Measurements from ENCODE around the gene ARCN1. TPM values are rescaled to one million over a fixed set of nuclear protein-coding genes. Genes with fewer than 3 reads are reported as not detected.
A peak's percentile ranks its signal among the peaks of the same experiment; 100 is the strongest.
"Not testable (repeated sequence)": the region's sequence is repeated elsewhere in the genome, so short reads cannot be mapped to it uniquely, and the experiment has no call there.

The ARCN1 gene
- total RNA-seq, 1 donor from 2014 or later, result 162 TPM

- no peak for DNase-seq (ENCODE audit: low spot score)
- no peaks in the 10 kb centered on the region for H3K27me3 Mint-ChIP-seq (ENCODE audit: insufficient read depth)
- no peaks in the 10 kb centered on the region for H3K9me3 Mint-ChIP-seq
- no peak overlapping the region for H3K27ac Mint-ChIP-seq
- H3K4me1 Mint-ChIP-seq (ENCODE audit: low read depth), result peaks cover 14% of the 10 kb centered on the region
- H3K4me3 Mint-ChIP-seq, result no peak overlapping the region
- peaks cover 51% of the 10 kb centered on the region for H3K36me3 Mint-ChIP-seq (ENCODE audit: low read depth)
- intact Hi-C loops (cut with micrococcal nuclease), result no loop called here
Observed at GRCh38 chr11:118597556-118597955, 25.3 kb downstream of the ARCN1 start.

GRCh38 chr11:118602331-118602730 is 30.1 kb downstream of the ARCN1 start:
- H3K4me1 Mint-ChIP-seq (ENCODE audit: low read depth), result peaks cover 4% of the 10 kb centered on the region
- H3K36me3 Mint-ChIP-seq (ENCODE audit: low read depth), result peaks cover 36% of the 10 kb centered on the region
- no peak for DNase-seq (ENCODE audit: low spot score)
- no peak overlapping the region for H3K27ac Mint-ChIP-seq
- H3K27me3 Mint-ChIP-seq (ENCODE audit: insufficient read depth), result peaks cover 5% of the 10 kb centered on the region
- no peak overlapping the region for H3K4me3 Mint-ChIP-seq
- intact Hi-C loops (cut with micrococcal nuclease), result no loop called here
- H3K9me3 Mint-ChIP-seq, result no peaks in the 10 kb centered on the region

- H3K27ac Mint-ChIP-seq; H3K27me3 Mint-ChIP-seq (ENCODE audit: insufficient read depth); H3K9me3 Mint-ChIP-seq; DNase-seq (ENCODE audit: low spot score); intact Hi-C loops (cut with micrococcal nuclease); H3K4me1 Mint-ChIP-seq (ENCODE audit: low read depth); H3K4me3 Mint-ChIP-seq: not testable (repeated sequence)
- H3K36me3 Mint-ChIP-seq (ENCODE audit: low read depth), result peaks cover 30% of the 10 kb centered on the region
Observed at GRCh38 chr11:118603709-118604108, 31.5 kb downstream of the ARCN1 start.

GRCh38 chr11:118604566-118604965 is 32.4 kb downstream of the ARCN1 start:
- H3K4me3 Mint-ChIP-seq, result no peak overlapping the region
- intact Hi-C loops (cut with micrococcal nuclease), result no loop called here

GRCh38 chr11:118605116-118605867 is 33.1 kb downstream of the ARCN1 start:
- intact Hi-C loops (cut with micrococcal nuclease), result loop anchor here (5.0 kb wide), 1 partner anchor 322 kb away; the partner anchor contains the start of gene BCL9L
- H3K4me1 Mint-ChIP-seq (ENCODE audit: low read depth), result peaks cover 21% of the 10 kb centered on the region

More at GRCh38 chr11:118604566-118604965, 32.4 kb downstream of the ARCN1 start:
- DNase-seq (ENCODE audit: low spot score), result no peak
- Mint-ChIP-seq H3K27me3 (ENCODE audit: insufficient read depth) (peaks cover 14% of the 10 kb centered on the region), H3K9me3 (no peaks in the 10 kb centered on the region), H3K36me3 (ENCODE audit: low read depth) (peaks cover 32% of the 10 kb centered on the region), H3K27ac (no peak overlapping the region), H3K4me1 (ENCODE audit: low read depth) (peaks cover 16% of the 10 kb centered on the region)

GRCh38 chr11:118606157-118606843 is 34.1 kb downstream of the ARCN1 start:
- intact Hi-C loops (cut with micrococcal nuclease), result loop anchor here (2.0 to 5.0 kb wide), 2 partner anchors 33 to 321 kb away; partner anchors contain the start of genes ARCN1 and BCL9L
- Mint-ChIP-seq H3K4me3 (peak overlapping the region; percentile 72), H3K4me1 (ENCODE audit: low read depth) (peaks cover 25% of the 10 kb centered on the region), H3K27me3 (ENCODE audit: insufficient read depth) (peaks cover 19% of the 10 kb centered on the region), H3K9me3 (no peaks in the 10 kb centered on the region), H3K27ac (no peak overlapping the region), H3K36me3 (ENCODE audit: low read depth) (peaks cover 21% of the 10 kb centered on the region)
- no peak for DNase-seq (ENCODE audit: low spot score)

More at GRCh38 chr11:118605116-118605867, 33.1 kb downstream of the ARCN1 start:
- no peak for DNase-seq (ENCODE audit: low spot score)
- Mint-ChIP-seq H3K4me3 (no peak overlapping the region), H3K27ac (no peak overlapping the region), H3K36me3 (ENCODE audit: low read depth) (peaks cover 26% of the 10 kb centered on the region), H3K9me3 (no peaks in the 10 kb centered on the region), H3K27me3 (ENCODE audit: insufficient read depth) (peaks cover 19% of the 10 kb centered on the region)

GRCh38 chr11:118606844-118607228 is 34.6 kb downstream of the ARCN1 start:
- Mint-ChIP-seq H3K36me3 (ENCODE audit: low read depth) (peaks cover 16% of the 10 kb centered on the region), H3K4me1 (ENCODE audit: low read depth) (peaks cover 27% of the 10 kb centered on the region)
- intact Hi-C loops (cut with micrococcal nuclease), result loop anchor here (1.0 to 5.0 kb wide), 3 partner anchors 34 to 320 kb away; partner anchors contain the start of genes ARCN1, BCL9L and DDX6

GRCh38 chr11:118607401-118608359 is 35.5 kb downstream of the ARCN1 start, which contains the start of gene PHLDB1:
PHLDB1 (plus strand) TSS chr11:118607615; CDS start chr11:118613837, 6,222 bp downstream.
- intact Hi-C loops (cut with micrococcal nuclease), result loop anchor here (1.0 to 5.0 kb wide), 3 partner anchors 35 to 320 kb away; partner anchors contain the start of genes ARCN1, BCL9L and DDX6
- Mint-ChIP-seq H3K9me3 (no peaks in the 10 kb centered on the region), H3K27ac (peak within 1 kb of the TSS; percentile 73), H3K36me3 (ENCODE audit: low read depth) (peaks cover 10% of the 10 kb centered on the region), H3K27me3 (ENCODE audit: insufficient read depth) (peaks cover 23% of the 10 kb centered on the region), H3K4me1 (ENCODE audit: low read depth) (peaks cover 23% of the 10 kb centered on the region), H3K4me3 (peak within 1 kb of the TSS; percentile 83)
- DNase-seq (ENCODE audit: low spot score), result peak; percentile 22

More at GRCh38 chr11:118606844-118607228, 34.6 kb downstream of the ARCN1 start:
- H3K27me3 Mint-ChIP-seq (ENCODE audit: insufficient read depth), result peaks cover 19% of the 10 kb centered on the region
- DNase-seq (ENCODE audit: low spot score), result no peak
- H3K4me3 Mint-ChIP-seq, result peak overlapping the region; percentile 72
- H3K27ac Mint-ChIP-seq, result peak overlapping the region; percentile 73
- no peaks in the 10 kb centered on the region for H3K9me3 Mint-ChIP-seq

- intact Hi-C loops (cut with micrococcal nuclease), result loop anchor here (5.0 kb wide), 1 partner anchor 319 kb away; the partner anchor contains the start of gene BCL9L
- Mint-ChIP-seq H3K4me1 (ENCODE audit: low read depth) (peaks cover 23% of the 10 kb centered on the region), H3K4me3 (peak overlapping the region; percentile 83), H3K27me3 (ENCODE audit: insufficient read depth) (peaks cover 23% of the 10 kb centered on the region), H3K9me3 (no peaks in the 10 kb centered on the region), H3K27ac (peak overlapping the region; percentile 69), H3K36me3 (ENCODE audit: low read depth) (peaks cover 7% of the 10 kb centered on the region)
- DNase-seq (ENCODE audit: low spot score), result peak; percentile 57
Observed at GRCh38 chr11:118608360-118609227, 36.4 kb downstream of the ARCN1 start.

- peaks cover 23% of the 10 kb centered on the region for H3K4me1 Mint-ChIP-seq (ENCODE audit: low read depth)
- no peak for DNase-seq (ENCODE audit: low spot score)
- intact Hi-C loops (cut with micrococcal nuclease), result loop anchor here (2.0 to 5.0 kb wide), 2 partner anchors 318 to 465 kb away; partner anchors contain the start of gene BCL9L
- no peaks in the 10 kb centered on the region for H3K9me3 Mint-ChIP-seq
- peak overlapping the region; percentile 69 for H3K27ac Mint-ChIP-seq
- H3K4me3 Mint-ChIP-seq, result peak overlapping the region; percentile 83
- H3K36me3 Mint-ChIP-seq (ENCODE audit: low read depth), result peaks cover 5% of the 10 kb centered on the region
- peaks cover 23% of the 10 kb centered on the region for H3K27me3 Mint-ChIP-seq (ENCODE audit: insufficient read depth)
Observed at GRCh38 chr11:118609380-118610224, 37.4 kb downstream of the ARCN1 start.
